Activated CD8-positive, alpha-beta memory T cell treated with anti-CD3 and anti-CD28 coated beads, Interleukin-2, amount 50 U/mL, for 1 hour (primary cell): Measurements from ENCODE around the gene MORN1.

Experiments
- DNase-seq: peaks from one replicate; pipeline ENCODE4 v3.0.0-alpha.2; 2020; ENCODE audit errors: extremely low read depth

The MORN1 gene

DNA sequence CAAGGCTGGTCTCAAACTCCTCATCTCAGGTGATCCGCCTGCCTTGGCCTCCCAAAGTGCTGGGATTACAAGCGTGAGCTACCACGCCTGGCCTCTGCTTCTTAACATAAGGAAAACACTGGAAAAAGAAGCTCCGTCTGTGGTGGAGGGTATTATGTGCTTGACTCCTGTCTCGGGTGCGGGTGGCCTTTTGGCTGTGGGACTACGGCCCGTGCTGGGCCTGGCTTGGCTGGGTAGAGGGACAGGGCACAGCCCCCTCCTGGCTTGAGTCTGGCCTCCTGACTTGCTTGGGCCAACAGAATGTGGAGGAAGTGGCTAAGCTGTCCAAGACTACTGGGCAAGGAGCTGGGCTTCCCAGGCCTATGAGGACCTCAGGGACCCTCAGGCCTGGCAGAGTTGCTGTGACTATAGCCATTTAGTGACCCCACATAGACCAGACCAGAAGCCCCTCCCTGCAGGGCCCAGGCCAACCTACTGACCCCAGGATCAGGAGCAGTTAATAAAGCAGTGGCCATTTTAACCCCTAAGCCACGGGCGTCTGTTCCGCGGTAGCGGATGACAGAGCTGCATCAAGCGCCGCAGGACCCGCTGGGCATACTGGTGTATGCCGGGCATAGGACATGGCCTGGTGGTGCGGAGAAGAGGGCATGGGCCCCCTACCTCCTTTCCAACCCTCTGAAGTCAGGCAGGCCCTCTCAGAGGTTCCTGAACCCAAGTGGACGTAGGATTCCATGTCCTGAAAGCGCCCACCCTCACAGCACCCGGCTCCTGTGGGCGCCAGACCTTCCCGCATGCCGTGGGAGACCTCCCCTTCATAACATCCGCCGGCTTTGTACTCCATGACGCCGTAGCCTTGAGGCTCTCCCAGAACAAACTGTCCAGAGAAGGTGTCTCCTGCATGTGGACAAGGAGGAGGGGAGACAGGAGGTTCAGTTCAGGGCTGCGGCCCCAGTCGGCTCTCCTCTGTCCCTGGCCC, 4.4 kb downstream of the MORN1 start:
- no peak for DNase-seq

- no peak for DNase-seq
Measured at GRCh38 chr1:2385606-2386280, 5.6 kb downstream of the MORN1 start.

GRCh38 chr1:2384941-2385481, 6.3 kb downstream of the MORN1 start:
- no peak for DNase-seq

GRCh38 chr1:2384130-2384860, 7.1 kb downstream of the MORN1 start:
- DNase-seq = no peak

DNA sequence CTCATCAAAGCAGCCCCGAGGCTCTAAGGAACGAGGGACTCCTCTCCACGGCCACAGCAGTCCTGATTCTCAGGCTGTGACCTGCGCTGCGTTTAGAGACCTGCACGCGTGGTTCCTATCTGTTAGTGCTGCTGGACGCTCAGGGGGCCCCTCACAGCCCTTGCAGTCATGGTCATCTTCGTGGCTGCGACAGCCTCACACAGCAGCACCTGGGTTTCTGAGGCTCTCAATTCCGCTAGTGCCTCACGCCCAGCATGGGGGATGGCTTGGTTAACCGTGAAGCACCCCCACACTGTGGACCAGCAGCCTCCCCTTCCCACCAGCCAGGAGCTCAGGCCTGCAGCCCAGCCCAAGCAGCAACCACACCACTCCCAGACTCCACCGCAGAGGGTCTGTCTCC, 7.8 kb downstream of the MORN1 start:
- DNase-seq = no peak

GRCh38 chr1:2382621-2383361, 8.6 kb downstream of the MORN1 start:
- DNase-seq = no peak

- DNase-seq = peak; percentile 31
Measured at GRCh38 chr1:2381741-2382620, 9.4 kb downstream of the MORN1 start.

DNA sequence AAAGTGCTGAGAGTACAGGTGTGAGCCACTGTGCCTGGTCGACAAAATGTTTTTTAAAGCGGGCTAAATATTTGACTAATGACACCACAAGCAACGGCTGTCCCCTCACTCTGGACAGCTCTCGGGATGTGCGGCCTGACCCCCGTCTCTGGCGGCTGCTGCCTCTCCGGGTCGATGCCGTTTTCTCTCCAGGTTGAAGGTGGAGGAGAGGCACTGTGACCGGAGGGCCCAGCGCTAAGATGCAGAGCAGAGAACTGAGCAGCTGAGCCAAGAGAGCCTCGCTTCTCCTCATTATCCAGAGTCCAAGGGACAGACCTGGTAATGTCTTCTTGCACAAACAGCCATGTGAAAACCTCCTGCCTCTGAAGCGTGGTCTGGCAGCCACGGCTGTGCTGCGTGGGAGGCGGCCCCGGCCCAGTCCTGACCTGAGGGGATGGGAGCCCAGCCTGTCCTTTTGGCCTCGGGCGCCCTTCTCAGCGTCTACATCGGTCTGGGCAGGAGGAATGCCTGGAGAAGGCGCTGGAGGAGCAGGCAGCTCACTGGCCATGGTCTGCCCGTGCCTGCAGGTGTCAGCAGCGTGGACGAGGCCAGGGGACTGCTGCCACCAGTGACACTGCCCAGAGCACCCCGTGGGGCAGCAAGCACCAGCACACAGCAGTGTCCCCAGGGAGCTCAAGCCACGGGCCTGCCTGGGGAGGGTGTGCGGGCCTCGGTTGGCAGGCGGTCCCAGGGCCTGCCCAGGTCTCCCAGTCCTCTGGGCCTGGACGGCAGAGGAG, 10.3 kb downstream of the MORN1 start:
- no peak for DNase-seq

DNA sequence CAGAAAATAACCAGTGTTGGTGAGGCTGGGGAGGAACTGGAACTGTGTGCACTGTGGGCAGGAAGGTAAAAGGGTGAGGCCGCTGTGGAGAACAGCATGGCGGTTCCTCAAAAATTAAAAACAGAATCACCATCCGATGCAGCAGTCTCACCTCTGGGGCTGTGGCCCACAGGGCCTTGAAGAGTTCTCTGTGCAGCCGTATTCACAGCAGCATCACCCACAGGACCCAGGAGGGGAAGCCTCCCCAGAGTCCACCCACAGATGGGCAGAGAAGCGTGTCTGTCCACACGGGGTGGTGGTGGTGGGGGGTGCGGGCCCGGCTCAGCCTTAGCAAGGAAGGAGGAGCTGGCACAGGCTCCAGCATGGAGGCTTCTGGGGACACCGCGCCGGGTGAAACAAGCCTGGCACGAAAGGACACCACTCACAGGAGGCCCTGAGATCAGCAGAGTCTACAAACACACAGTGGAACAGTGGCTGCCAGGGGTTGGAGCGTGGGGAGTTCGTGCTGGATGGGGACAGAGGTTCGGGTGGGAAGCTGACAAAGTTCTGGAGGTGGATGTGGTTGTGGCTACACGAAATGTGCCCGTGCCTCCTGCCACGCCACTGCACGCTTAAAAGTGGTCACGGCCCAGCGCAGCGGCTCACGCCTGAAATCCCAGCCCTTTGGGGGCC, 11.5 kb downstream of the MORN1 start:
- no peak for DNase-seq

GRCh38 chr1:2378956-2379732, 12.2 kb downstream of the MORN1 start:
- DNase-seq = no peak

DNA sequence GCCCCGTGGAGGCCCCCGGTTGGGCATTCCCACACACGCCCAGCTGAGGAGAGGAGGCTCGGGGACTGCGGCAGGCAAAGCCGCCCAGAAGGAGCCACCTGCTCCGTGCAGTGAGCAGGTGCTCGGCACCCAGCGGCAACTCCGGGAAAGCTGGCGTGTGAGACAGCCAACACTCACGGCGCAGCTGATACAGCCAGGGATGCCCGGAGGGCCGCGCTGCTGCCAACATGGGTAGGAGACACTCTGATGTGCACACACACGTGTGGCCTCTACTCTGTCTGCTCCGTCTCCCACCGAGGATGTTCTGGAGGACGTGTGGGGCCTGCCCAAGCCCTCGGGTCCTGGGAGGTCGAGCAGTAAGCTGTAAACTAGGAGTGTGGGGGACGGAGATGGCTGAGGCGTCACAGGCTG, 12.9 kb downstream of the MORN1 start:
- DNase-seq = no peak

DNA sequence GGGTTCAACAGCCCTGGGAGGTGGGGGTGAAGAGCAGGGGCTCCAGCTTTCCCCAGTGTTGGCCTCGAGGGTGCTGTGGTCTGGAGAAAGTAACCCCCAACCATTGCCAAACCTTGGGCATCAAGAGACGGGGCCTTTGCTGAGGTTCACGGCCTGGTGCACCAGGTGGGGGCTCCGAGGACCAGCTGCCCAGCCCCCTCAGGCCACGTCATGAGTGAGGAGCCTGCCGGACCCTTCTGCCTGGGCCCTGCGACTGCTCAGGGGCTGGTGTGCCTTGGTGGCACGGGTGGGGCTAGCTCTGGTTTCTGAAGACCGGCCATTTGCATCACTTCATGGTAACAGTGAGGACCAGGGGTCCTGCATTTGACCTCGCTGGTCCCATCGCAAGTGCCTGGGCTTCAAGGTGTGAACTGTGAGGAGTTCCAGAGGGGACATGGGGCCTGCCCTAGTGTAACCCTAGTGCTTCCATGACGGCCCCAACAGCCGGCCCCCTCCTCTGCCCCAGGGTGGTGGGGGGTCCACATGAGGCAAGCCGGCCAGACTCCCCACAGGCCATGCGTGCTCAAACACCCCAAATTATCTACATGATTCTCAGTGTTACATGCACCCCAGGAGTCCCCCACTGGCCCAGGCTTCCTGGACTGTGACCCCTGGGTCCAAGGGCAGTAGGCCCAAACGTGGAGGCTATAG, 13.5 kb downstream of the MORN1 start:
- no peak for DNase-seq

DNA sequence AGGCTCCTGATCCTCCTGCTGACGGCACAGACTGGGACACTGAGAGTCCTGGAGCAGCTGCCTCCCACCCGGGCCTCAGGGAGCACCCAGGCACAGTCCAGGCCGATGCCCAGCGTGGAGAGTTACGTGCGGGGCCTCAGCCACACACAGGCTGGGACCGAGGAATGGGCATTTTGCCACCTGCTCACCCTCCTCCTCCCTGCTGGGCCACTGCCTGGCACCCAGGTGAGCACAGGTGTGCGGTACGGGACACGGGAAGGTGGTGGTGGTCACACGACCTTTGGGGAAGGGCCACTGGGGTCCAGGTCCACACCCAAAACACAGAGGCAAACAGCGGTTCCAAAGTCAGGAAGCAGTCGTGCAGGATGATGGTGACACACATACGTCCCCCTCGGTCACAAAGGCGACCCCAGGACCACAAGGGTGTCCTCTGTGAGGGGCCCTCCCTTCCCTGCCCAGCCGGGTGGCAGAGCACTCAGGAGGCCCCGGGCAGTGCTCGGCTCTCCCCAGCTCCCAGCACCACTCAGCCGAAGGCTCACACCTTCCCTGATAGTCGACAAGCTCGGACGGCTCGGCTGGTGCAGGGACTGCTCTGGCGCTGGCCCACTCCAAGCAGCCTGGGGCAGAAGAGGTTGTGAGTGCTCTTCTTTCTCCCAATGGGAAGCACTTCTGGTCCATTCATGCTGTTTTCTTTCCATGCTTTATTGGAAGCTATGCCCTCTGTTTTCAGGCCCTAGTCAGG, 14.3 kb downstream of the MORN1 start:
- no peak for DNase-seq

DNA sequence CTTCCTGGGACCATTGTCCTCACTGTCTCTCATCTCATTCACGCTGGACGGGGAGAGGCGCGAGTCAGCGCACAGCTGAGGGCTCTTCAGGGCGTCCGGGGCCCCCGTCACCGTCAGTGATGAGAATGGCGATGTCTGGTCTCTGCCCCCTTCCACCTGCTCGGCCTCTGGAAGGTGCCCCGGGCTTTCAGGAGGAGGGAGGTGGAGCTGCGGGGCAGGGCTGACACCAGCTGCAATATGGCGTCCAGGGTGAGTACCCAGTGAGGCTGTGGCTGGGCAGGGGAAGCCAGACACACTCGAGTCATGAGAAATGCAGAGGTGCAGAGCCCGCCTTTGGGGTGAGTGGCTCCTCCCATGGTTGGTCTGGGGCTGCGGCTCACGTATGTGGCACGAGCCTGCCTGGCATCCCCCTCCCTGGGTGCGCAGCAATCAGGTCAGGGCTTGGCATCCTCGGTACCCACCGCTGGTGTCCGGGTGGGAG, 15.1 kb downstream of the MORN1 start:
- DNase-seq = no peak

DNA sequence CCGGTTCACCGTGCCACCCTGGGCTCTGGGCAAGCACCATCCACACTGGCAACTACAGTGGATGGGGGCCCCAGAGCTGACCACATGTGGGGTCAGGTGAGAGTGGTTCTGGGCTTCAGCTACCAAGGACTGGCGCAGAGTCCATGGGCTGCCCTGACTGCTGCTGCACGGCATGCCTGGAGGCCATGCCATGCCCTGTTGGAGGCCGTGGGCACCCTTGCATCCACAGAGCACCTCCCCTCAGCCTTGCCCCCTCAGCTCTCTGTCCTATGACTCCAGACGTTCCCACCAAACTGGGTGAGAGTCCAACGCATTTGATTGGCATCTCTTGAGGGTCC, 15.5 kb downstream of the MORN1 start:
- no peak for DNase-seq

GRCh38 chr1:2375246-2375922, 16.0 kb downstream of the MORN1 start:
- no peak for DNase-seq
